ENCODE results near the gene EEF1AKMT4. TPM values are rescaled to one million over a fixed set of nuclear protein-coding genes. Genes with fewer than 3 reads are reported as not detected.
A peak's percentile ranks its signal among the peaks of the same experiment; 100 is the strongest.

The EEF1AKMT4 gene
- total RNA-seq, 1 experiment from 2014 or later, result 15.1 TPM

DNA sequence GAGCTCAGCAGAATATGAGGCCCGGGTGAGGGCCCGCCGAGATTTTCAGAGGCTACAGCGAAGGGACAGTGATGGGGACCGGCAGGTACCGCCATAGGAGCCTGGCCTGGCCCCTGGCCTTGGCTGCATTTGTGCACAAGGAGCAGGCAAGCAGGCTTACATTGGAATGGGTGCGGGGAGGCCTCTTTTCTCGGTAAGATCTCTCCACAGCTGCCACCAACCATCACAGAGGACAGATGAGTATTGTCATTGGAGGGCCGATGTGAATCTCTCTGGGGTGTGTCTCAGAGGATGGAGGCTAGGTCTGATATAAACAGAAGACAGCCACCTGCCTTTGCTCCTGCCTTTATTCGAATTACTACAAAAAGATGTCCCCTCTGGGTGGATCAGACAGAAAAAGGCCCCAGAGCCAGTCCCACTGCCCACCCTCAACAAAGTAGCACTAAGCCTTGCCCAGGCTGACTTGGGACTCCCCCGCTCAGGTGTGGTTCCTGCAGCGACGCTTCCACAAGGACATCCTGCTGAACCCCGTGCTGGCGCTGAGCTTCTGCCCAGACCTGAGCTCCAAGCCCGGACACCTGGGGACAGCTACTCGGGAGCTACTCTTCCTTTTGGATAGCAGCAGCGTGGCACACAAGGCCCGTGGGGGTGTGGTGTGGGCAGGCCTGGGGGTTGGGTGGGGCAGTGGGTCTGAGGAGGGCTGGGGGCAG lies 14.6 kb upstream of the EEF1AKMT4 start:
- no peak for DNase-seq (ENCODE audit: extremely low read depth, low read depth)

DNA sequence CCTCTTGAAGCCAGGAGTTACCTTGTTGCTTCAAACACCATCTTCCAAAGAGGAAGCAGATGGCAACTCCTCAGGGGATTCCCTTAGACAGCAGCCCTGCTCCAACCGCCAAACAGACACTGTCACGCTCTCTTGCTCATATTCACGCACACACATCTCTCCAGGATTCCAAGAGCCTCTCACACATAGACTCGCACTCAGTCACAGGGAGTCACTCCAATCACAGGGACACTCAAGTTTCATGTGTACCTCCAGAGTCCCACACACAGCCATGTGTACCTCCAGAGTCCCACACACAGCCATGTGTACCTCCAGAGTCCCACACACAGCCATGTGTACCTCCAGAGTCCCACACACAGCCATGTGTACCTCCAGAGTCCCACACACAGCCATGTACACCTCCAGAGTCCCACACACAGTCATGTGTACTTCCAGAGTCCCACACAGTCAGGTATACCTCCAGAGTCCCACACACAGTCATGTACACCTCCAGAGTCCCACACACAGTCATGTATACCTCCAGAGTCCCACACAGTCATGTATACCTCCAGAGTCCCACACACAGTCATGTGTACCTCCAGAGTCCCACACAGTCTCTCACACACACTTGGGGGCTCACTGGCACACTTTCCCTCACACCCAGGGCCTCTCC lies 14.0 kb upstream of the EEF1AKMT4 start:
- DNase-seq (ENCODE audit: extremely low read depth, low read depth), result no peak

DNA sequence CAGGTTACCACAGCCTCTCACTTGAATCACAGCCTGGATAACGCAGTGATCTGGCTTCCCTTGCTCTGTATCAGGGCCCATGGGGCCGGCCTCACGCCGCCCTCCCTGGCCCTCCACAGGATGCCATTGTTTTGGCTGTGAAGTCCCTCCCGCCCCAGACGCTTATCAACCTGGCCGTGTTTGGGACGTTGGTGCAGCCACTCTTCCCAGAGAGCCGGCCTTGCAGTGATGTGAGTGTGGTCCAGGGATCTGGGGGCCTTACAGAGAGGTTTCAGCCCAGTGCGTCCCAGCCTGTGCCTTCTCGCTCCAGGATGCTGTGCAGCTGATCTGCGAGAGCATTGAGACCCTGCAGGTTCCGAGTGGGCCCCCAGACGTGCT lies 13.4 kb upstream of the EEF1AKMT4 start:
- DNase-seq (ENCODE audit: extremely low read depth, low read depth), result no peak

DNA sequence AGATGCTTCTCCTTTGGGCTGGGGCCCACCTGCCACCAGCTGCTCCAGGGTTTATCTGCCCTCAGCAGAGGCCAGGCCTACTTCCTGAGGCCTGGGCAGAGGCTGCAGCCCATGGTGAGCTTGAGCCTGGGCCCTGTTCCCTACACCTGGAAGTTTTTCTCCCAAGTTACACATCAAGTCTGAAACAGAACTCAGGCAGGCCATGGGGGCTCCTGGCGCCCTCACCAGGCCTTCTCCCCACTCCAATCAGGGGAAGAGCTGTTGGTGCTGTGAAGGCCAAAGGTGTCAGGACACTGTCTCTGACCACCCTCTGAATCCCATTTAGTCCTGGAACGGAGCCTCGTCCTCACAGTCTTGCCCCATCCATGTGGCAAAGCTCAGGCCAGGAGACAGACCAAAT lies 12.8 kb upstream of the EEF1AKMT4 start:
- no peak for DNase-seq (ENCODE audit: extremely low read depth, low read depth)

DNA sequence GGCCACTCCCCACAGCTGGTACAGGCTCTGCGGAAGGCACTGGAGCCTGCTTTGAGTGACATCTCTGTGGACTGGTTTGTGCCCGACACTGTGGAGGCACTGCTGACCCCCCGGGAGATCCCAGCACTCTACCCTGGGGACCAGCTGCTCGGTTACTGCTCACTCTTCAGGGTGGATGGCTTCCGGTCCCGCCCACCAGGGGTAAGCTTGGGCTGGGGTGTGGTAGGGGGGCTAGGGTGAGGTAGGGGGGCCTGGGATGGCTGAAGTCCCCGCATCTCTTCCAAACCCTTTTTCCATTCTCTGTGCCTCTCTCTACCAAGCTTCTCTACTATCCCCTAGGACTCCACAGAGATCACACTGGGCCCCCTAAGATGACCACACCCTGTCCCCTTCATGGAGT lies 12.3 kb upstream of the EEF1AKMT4 start:
- DNase-seq (ENCODE audit: extremely low read depth, low read depth), result no peak

DNA sequence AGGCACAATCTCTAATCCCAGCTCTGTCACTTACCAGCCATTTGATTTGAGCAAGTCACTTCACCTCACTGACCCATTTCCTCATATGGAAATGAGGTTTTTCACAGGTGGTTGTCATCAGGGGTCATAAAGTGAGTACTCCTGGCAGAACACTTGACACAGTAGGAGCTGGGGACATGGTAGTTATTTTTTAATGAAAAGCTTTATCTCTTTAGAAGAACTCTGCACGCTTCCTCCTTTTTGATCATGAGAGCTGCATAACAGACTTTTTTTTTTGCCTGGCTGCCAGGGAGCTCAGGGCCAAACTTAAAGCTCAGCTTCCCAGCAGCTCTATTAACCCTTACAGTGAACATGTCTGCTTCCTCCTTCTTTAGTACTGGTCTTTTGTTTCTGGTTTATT lies 11.7 kb upstream of the EEF1AKMT4 start:
- no peak for DNase-seq (ENCODE audit: extremely low read depth, low read depth)

DNA sequence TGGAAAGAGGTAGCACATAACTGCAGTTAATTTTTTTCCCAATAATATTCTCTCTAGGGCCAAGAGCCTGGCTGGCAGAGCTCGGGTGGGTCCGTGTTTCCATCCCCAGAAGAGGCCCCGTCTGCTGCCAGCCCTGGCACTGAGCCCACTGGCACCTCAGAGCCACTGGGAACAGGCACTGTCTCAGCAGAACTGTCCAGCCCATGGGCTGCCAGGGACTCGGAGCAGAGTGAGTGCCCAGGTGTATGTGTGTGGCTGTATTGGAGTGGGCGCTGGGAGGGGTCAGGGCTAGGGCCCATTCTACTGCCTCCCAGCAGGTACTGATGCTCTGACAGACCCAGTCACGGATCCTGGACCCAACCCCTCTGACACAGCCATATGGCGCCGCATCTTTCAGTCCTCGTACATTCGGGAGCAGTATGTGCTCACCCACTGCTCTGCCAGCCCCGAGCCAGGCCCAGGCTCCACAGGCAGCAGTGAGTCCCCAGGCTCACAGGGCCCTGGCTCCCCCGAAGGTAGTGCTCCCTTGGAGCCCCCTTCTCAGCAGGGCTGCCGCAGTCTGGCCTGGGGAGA lies 11.1 kb upstream of the EEF1AKMT4 start:
- DNase-seq (ENCODE audit: extremely low read depth, low read depth), result no peak

DNA sequence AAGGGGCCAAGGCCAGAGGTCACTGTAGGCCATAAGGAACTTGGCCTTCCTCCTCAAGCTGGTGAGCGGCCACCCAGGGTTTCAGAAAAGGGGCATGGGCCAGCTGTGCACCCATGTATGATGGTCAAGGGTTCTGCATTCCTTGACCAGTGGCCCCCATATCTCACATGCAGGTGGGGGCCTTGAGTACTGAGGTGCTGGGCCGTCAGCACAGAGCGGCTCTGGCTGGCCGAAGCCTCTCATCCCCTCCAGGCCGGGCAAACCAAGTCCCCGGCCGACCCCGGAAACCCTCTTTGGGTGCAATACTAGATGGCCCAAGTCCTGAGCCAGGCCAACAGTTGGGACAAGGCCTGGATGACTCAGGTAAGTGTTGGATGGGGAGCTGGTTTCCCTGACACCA lies 10.3 kb upstream of the EEF1AKMT4 start:
- no peak for DNase-seq (ENCODE audit: extremely low read depth, low read depth)

DNA sequence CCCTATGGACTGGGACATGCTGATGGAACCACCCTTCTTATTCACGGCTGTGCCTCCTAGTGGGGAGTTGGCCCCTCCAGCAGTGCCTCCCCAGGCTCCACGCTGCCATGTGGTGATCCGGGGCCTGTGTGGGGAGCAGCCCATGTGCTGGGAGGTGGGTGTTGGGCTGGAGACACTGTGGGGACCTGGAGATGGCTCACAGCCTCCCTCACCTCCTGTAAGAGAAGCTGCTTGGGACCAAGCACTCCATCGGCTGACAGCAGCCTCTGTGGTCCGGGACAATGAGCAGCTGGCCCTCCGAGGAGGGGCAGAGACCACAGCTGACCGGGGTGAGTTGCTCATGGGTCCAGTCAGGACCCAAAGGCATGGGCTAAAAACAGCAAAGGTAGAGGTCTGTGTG lies 9.8 kb upstream of the EEF1AKMT4 start:
- DNase-seq (ENCODE audit: extremely low read depth, low read depth), result no peak

DNA sequence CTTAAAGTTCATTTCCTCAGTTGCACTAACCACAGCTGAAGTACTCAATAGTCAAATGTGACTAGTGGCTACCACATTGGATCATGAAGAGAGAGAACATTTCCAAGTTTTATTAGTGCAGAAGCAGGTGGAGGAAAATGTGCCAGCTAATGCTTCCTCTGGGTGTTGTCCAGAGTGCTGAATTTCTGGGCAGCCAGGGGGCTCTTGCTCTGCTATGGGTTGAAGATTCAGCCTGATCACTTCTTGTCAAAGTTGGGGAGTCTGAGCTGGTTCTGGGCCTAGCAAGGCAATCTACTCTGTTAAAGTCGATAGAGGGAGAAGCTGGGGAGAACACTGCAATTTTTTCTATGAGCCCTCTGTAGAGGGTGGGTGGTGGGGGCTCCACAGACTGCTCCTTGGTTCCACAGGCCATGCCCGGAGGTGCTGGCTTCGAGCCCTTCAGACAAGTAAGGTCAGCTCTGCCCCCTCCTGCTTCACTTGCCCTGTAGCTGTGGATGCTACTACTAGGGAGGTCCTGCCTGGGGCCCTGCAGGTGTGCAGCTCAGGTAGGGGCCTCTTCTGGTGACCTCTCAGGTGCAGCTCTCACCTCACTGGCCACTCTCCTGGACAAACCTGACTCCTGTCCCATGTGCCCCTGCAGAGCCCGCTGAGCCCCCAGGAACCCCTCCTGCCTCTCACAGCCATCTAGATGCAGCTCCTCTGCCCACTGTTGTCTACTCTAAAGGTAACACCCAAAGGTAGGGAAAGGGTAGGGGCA lies 8.9 kb upstream of the EEF1AKMT4 start:
- no peak for DNase-seq (ENCODE audit: extremely low read depth, low read depth)

DNA sequence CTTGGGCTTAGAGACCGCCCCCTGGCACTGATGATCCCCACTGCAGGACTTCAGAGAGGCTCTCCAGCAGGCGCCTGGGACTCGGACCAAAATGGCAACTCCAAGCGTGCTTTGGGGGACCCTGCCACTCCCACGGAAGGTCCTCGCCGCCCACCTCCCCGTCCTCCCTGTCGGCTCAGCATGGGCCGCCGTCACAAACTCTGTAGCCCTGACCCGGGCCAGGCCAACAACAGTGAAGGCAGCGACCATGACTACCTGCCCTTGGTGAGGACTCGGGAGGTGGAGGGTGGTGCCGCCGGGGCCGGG lies 8.4 kb upstream of the EEF1AKMT4 start:
- DNase-seq (ENCODE audit: extremely low read depth, low read depth), result no peak

DNA sequence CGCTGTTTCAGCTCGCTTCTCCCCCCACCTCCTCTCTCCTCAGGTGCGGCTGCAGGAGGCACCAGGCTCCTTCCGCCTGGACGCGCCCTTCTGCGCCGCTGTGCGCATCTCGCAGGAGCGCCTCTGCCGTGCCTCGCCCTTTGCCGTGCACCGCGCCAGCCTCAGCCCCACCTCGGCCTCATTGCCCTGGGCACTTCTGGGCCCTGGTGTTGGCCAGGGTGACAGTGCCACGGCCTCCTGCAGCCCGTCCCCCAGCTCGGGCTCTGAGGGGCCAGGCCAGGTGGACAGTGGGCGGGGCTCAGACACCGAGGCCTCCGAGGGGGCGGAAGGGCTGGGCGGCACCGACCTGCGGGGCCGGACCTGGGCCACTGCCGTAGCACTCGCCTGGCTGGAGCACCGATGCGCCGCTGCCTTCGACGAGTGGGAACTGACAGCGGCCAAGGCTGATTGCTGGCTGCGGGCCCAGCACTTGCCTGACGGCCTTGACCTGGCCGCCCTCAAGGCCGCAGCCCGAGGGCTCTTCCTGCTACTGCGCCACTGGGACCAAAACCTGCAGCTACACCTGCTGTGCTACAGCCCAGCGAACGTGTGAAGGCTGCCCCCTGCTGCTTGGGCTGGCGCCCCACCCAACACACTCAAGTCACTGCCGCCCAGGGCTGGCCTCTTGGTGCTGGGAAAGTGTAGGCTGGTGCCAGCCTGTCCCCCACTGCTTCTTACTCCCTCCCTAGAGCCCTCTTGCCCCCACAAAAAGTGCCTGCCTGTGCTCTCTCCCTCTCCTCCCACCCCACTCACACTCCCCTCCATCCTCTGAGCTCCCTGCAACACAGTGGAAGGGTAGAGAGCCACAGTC lies 7.8 kb upstream of the EEF1AKMT4 start:
- no peak for DNase-seq (ENCODE audit: extremely low read depth, low read depth)

DNA sequence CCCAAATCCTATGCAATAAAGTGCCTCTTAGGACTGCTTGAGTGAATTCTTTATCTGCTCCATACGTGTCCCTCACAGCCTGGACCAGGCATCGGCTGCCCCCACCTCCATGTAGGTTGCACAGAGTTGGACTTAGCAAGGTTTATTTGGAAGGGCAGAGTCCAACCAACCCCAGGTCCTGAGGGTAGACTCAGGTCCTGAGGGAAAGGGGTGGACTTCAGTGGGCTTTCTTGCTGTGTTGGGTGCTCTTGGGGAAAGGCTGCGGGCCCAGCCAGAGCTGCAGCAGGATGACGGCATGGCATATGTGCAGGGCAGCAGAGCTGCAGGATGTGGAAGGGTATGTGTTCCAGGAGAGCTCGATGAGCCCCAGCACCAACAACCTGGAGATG lies 7.2 kb upstream of the EEF1AKMT4 start:
- DNase-seq (ENCODE audit: extremely low read depth, low read depth), result no peak

DNA sequence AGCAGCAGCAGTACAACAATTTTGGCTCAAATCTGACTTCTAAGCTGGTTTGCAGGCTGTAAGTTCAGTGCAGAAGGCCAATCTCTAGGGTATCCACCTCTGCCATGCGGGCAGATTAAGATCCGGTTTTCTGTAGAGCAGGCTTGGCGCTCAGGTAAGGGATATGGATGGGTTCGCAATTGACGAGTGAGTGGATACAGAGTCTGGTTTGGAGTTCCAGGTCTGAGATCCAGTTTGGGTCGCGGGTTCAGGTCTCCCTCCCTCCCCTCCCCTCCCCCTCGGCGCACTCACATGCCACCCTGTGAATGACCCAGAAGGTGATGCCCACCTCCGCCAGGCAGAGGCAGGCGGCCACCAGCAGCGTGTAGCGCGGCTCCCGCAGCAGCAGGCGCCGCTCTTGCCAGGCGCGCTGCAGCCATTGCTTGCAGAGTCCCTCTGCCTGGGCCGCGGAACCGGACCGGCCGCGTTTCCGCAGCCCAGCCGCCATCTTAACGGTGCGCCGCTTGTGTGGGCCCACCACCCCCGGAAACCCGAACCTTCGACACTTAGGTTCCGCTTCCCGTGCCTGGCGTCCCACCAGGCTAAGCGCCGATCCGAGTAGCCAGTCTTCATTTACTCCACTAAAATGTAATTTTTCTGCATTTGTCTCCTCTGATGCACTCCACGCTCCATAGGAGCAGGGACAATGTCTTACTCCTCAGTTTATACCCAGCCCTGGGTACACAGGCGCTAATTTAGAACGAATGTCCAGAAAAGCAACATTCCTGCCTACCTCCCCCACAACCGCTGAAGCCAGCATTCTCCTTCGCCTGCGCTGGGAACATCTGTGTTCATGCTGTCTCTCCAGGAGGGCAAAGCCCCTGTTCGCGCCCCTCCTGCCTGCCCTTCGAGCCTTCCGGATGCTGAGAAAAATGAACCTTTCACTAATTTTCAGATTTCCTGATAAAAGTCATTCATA lies 739 bp upstream of the EEF1AKMT4 start, which contains the start of gene ALG3:
Gene ALG3 (minus strand): TSS at position 509 of the 958 bp plus-strand sequence. CDS start 22 bp downstream, at position 487.
- DNase-seq (ENCODE audit: extremely low read depth, low read depth), result peak; percentile 78

DNA sequence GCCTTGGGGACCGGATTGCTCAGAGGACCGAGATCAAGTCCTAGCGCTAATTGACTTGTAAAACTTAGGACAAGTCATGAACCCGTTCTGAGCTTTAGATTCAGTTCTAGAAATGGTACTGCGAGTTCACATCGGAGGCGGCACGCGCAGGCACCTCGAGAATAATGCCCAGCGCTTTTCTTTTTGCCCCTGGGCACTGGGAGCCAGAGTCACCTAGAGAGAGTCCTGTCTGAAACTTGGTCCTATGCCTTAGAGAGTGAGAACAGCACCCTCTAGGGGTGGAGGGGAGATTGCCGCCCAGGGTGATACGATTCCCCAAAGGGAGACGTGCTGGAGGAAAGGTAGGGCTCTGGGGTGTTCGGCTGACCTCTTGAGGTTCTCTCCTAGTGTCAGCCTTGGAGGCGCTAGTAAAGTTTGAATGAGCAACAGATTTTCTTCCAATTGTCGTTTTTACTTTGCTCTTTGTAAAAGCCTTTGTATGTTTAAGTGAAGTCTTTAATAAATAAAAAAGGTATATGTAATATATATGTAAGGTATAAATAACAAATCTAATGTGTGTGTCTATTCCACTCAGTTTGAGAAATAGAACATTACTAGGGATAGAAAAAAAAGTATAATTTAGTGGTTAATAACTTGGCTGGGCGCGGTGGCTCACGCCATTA lies 826 bp downstream of the EEF1AKMT4 start:
- peak; percentile 89 for DNase-seq (ENCODE audit: extremely low read depth, low read depth)

DNA sequence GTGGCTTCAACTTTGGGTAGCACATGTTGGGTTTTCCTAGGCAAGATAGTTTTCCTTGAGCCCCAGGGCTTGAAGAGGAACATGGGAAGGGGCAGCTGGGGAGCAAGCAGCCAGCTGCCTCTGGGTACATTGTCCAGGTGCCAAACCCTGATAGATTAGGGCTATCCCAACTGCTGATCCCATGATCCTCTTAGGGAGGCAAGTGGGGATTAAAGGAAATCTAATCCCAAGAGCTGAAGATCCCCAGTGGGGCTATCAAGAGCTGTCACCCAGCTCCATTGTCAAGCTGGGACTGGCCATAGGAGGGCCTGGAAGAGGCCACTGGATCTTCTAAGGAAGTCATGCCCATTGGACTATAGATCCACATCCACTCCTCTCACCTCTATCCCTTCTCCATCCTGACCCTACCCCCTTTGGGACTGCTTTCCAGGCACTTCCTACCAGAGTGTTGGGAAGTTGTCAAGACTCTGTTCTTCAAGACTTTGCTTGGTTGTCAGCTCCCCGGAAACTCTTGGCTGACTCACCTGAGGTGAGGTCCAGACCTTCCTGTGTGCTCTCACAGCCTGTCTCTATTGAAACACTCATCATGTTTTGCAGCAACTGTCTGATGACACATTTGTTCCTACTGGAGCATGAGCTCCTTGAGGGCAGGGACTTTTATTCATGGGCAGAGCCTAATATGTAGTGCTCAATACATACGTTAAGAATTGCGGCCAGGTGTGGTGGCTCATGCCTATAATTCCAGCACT lies 6.0 kb downstream of the EEF1AKMT4 start:
- no peak for DNase-seq (ENCODE audit: extremely low read depth, low read depth)

DNA sequence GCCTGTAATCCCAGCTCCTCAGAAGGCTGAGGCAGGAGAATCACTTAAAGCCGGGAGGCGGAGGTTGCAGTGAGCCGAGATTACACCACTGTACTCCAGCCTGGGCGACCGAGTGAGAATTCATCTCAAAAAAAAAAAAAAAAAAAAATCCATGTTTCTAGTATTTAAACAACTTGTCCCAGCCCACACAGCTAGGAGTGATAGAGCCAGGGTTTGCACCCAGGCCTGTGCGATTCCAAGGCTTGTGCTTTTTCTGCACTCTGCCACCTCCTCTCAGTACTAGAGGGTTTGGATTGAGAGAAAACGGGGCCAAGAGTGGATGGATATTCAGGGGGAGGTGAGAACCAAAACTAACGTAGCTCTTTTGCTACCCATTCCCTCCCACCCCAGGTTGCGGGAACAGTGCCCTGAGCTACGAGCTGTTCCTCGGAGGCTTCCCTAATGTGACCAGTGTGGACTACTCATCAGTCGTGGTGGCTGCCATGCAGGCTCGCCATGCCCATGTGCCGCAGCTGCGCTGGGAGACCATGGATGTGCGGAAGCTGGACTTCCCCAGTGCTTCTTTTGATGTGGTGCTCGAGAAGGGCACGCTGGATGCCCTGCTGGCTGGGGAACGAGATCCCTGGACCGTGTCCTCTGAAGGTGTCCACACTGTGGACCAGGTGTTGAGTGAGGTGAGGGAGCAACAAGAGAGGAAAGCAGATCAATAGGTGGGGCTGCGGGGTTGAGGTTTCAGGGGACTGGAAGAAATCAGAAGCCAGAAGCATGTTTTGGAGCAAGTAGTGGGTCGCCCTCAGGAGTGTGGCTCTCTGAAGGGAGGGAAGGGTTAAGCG lies 7.8 kb downstream of the EEF1AKMT4 start:
- no peak for DNase-seq (ENCODE audit: extremely low read depth, low read depth)

All from NCI-H460 (cell line).